Urothelium cell line (cell line): ENCODE measurements around the gene NOS3.
A peak's percentile ranks its signal among the peaks of the same experiment; 100 is the strongest.

Experiments
- DNase-seq: peaks from one replicate; pipeline ENCODE4 v3.0.0; 2011; ENCODE audit warnings: low spot score, mixed read lengths
- FAIRE-seq: peaks from 2 replicates; lab custom pipeline; 2011; peaks lifted over from hg19 to GRCh38; lab: Jason Lieb, UNC

The NOS3 gene

DNA sequence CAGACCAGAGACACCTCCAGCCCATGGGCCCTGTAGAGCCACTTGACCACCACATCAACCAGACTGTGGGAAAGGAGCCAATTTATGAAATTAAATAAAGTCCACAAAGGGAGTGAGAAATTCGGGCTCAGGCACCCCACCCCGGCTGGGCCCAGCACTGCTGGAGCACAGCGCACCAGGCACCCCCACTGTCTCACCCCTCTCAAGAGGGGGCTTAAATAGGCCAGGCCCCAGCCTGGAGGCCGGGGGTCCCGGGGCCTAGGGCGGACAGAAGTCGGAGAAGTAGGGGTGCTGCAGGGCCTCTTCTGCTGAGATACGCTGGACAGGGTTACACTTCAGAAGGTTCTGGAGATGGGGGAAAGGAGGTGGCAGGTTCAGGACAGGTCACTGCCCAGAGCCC, 62.9 kb downstream of the NOS3 start:
- FAIRE-seq = no peak

DNA sequence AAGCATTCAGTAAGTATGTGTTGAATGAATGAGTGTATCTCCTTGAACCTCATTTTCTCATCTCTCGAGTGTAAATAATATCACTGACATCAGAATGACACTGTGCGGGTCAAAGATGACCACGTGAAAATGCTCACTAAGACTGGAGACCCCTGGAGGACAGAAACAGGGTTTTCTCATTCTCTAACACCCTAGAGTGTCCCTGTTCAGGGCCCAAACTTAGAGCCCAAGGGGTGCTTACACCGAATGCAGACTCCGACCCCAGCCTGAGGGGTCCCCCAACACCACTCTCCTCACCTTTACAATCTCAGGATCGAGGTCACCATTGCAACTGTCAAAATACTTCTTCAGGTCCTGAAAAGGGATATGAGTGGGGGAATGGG, 65.5 kb downstream of the NOS3 start:
- no peak for FAIRE-seq
- no peak for DNase-seq

More for the DNA sequence above, 62.9 kb downstream of the NOS3 start:
- DNase-seq = no peak

- FAIRE-seq (no peak), DNase-seq (no peak)
Measured at GRCh38 chr7:151056666-151057505, 66.1 kb downstream of the NOS3 start.

DNA sequence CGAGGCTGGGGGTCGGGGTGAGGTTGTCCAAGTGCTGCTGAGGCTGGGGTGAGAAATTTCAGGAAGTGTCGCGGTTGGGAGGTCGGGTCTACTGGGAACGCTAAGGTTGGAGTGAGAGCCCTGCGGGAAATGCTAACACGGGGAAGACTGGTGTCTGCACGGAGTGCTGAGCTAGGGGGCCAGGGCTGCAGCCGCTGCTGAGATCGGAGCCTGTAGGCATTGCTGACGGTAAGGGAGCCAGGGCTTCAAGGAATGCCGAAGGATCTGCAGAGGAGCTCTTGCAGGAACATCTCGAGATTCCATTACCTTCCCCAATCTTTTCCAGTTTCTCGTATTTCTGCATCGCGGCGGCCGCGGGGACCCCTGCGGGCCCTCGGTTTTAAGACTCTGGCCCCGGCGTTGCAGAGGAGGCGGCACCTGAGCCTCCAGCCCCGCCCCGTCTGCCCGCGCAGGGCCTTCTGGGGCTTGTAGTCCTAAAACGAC, 66.7 kb downstream of the NOS3 start, which contains the start of gene CDK5:
Gene CDK5, minus strand, starts transcription at position 392 of the 483 bp plus-strand sequence. Its CDS starts 49 bp downstream, at position 343.
- DNase-seq = no peak
- no peak for FAIRE-seq

GRCh38 chr7:151057989-151058780, 67.4 kb downstream of the NOS3 start:
- FAIRE-seq = no peak
- DNase-seq = peak; percentile 78

- no peak for FAIRE-seq
- no peak for DNase-seq
Measured at GRCh38 chr7:151058781-151059366, 68.1 kb downstream of the NOS3 start.

GRCh38 chr7:151059367-151060112, 68.7 kb downstream of the NOS3 start, which contains the start of gene SLC4A2:
SLC4A2 (plus strand) TSS chr7:151059589; CDS start chr7:151061988, 2,399 bp downstream.
- DNase-seq (peak; percentile 67), FAIRE-seq (no peak)

GRCh38 chr7:151060113-151060415, 69.2 kb downstream of the NOS3 start:
- FAIRE-seq = no peak
- no peak for DNase-seq

DNA sequence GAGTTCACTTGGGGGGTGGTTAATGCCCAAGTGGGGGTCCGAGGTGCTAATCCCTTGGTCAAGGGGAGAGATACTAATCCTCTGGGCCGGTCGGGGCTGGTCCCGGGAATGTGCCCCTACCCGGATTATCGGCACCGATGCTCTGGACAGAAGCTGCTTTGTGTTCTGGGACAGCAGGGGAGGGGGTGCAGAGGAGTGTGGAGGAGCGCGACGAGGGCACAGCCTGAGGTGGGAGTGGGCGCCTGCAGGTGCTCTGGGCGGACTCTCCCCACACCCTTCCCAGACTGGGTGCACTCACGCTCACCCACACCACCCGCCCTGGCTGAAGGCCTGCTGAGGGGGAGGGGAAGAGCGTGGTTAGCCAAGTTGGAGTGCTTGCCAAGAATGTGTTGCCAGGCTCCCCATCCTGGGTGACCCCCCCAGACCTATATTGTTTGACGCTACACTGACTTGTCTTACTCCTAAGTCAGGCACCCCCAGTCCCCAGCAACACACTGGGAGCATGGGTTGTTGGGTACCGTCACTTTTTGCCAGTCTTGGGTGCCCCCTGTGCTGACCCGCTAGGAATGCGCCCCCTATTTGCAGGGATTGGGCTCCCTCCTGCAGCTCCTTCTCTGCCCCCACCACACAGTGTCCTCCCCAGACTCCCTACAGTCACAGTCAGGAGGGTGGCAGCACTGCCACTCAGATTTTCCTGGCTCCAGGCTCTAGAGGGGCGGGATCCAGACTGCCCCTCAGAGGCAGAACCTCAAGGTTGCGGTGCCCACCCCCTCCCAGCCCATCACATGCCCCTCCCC, 69.8 kb downstream of the NOS3 start:
- no peak for DNase-seq
- FAIRE-seq = no peak

DNA sequence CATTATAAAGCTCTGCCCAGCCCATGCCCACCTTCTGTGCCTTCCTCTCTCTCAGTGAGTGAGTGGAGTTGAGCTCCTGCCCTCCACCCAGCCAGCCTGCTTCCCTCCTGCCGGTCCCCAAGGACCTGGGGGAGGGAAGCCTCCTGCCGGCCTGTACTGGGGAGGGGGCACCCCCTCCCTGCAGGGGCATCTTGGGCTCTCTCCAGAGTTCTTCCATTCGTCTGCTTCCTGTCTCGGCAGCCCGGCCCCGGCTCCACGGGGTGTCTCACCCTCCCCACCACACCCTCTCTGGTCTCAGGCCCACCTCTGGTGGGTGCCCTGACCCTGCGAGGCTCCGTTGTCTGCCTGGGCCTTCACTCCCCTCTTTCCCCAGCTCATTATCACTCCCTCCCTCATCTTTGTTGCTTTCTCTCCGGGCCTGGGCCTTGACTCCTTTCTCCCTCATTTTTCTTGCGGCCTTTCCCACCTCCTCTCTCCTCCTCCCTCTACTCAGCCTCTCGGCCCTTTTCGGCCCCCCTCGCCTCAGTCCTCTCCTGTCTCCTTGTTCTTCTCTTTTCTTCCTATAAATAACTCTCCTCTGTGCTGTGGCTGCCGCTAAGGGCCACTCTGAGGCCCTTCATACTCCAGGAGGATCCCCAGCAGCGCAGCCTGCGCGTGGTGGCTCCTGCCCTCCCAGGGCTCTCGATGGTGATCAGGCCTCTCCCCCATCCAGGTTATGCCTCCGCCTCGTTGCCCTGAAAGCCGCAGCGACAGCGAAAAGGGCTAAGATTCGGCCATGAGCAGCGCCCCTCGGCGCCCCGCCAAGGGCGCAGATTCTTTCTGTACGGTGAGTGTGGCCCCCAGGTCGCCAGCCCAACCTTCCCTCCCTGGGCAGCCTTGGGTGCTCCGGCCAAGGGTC, 70.6 kb downstream of the NOS3 start:
- FAIRE-seq (no peak), DNase-seq (no peak)

- FAIRE-seq = no peak
- DNase-seq = no peak
Measured at GRCh38 chr7:151062111-151062398, 71.2 kb downstream of the NOS3 start.

DNA sequence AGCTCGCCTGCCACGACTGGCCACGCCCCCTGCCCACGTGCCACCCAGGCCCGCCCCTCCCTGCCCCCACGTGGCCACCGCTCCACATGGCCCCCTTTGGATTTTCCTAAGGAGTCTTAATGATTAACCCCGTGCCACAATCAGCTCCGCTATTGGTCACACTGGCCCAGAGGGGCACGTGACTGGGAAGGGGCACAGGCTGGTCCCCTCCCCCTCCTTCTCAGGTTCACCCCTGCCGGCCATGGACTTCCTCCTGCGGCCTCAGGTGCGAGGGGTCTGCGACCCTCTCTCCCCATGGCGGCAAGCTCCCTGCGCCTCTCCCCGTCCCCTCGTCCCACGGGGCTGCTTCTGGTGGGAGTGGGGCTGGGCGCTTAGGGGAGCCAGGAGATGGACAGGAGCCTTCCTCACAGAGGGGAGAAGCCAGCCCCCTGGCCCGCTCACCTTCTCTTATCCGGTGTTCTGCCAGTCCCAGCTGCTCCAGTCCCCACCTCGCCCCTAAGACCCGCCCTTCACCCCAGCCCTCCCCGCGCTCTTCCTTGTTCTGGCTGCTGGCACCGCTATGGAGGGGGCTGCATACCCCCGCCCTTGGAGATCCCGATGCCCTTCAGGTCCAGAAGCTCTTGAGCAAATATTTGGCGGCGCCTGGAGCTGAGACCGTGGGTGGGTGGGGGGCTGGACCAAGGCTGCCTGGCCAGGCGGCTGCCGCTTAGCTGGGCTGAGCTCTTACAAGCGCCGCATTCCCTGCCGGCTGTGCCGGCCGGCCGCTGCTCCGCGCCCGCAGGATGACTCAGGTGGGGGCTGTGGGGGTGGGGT, 71.8 kb downstream of the NOS3 start:
- FAIRE-seq (no peak), DNase-seq (peak; percentile 42)

- no peak for FAIRE-seq
- DNase-seq = no peak
Measured at GRCh38 chr7:151063212-151063561, 72.4 kb downstream of the NOS3 start.
